HepG2 (cell line): ENCODE measurements around the gene PARP16.

Experiments
- CTCF ChIP-seq: sonication (generic); formaldehyde crosslinking; IDR thresholded peaks from 2 replicates; pipeline ENCODE4 v1.5.0; 2020; ENCODE audit warnings: mild to moderate bottlenecking, missing genetic modification reagents, moderate library complexity
- FOXA1 ChIP-seq, 2 experiments: fragments of 450-650 bp in 1 of 2; sonication (generic) in 1 of 2; formaldehyde crosslinking in 1 of 2; IDR thresholded peaks; 2 replicates each; pipeline versions ENCODE4 v1.4.0 to v1.6.1; 2016 to 2020; ENCODE audit warnings: missing genetic modification reagents in 1 of 2
- GFI1 ChIP-seq: sonication (generic); formaldehyde crosslinking; IDR thresholded peaks from 2 replicates; pipeline ENCODE4 v1.5.0; 2020; ENCODE audit warnings: missing genetic modification reagents, mild to moderate bottlenecking, borderline replicate concordance
- POLR2AphosphoS5 ChIP-seq: IDR thresholded peaks from 2 replicates; pipeline ENCODE4 v1.6.1; 2012; ENCODE audit warnings: low read depth, low read length
- RELA ChIP-seq: sonication (generic); formaldehyde crosslinking; IDR thresholded peaks from 2 replicates; pipeline ENCODE4 v1.4.0; 2020; ENCODE audit warnings: missing genetic modification reagents
- THAP8 ChIP-seq: sonication (generic); formaldehyde crosslinking; IDR thresholded peaks from 2 replicates; pipeline ENCODE4 v1.5.1; 2020; ENCODE audit warnings: missing genetic modification reagents, mild to moderate bottlenecking, borderline replicate concordance
- TRAFD1 ChIP-seq: sonication (generic); formaldehyde crosslinking; IDR thresholded peaks from 2 replicates; pipeline ENCODE4 v1.5.1; 2020; ENCODE audit warnings: missing genetic modification reagents, mild to moderate bottlenecking, borderline replicate concordance
- ZFP37 ChIP-seq: sonication (generic); formaldehyde crosslinking; IDR thresholded peaks from 2 replicates; pipeline ENCODE4 v1.4.0; 2020; ENCODE audit warnings: missing genetic modification reagents, borderline replicate concordance

DNA sequence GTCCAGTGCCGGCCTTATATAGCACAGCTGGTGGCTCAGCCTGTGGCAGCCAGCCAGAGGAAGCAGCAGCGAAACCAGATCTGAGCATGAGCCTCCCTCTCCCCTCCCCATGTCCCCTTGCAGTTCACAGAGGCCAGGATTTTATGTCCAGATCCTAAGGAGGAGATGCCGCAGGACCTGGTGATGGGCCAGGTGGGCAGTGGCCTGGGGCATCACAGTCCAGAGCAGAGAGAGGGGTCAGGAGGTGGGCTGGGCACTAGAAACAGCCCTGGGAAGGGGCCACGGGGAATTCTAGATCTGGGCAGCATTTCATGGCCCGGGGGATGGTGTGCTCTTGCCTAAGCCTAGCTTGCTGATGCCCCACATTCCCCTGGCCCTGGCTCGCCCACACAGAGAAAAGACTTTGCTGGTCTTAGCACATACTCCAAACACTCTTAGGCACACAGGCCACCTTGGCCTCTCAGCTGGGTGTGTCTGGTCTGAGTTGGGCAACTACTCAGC is 75.2 kb downstream of the PARP16 start:
- TF ChIP-seq ZFP37 (no peak), GFI1 (CRISPR knock-in tag) (no peak), POLR2AphosphoS5 (no peak), TRAFD1 (no peak), CTCF (CRISPR knock-in tag) (no peak), THAP8 (CRISPR knock-in tag) (no peak), FOXA1 (IDR thresholded peaks at IDR 0.05) (no peak), FOXA1 (CRISPR knock-in tag; IDR thresholded peaks at IDR 0.05) (no peak), RELA (no peak)
